HG03442 (cell line): ENCODE results near the gene DPCD.
"Not testable (repeated sequence)": the region's sequence is repeated elsewhere in the genome, so short reads cannot be mapped to it uniquely, and the experiment has no call there.

ENCODE experiments used
- ATAC-seq: cut with Tn5 transposase; IDR thresholded peaks from one replicate; pipeline ENCODE4 v1.9.1; 2021; ENCODE audit warnings: mild to moderate bottlenecking, moderate library complexity; ENCODE audit not compliant: unreplicated experiment

DPCD gene

DNA sequence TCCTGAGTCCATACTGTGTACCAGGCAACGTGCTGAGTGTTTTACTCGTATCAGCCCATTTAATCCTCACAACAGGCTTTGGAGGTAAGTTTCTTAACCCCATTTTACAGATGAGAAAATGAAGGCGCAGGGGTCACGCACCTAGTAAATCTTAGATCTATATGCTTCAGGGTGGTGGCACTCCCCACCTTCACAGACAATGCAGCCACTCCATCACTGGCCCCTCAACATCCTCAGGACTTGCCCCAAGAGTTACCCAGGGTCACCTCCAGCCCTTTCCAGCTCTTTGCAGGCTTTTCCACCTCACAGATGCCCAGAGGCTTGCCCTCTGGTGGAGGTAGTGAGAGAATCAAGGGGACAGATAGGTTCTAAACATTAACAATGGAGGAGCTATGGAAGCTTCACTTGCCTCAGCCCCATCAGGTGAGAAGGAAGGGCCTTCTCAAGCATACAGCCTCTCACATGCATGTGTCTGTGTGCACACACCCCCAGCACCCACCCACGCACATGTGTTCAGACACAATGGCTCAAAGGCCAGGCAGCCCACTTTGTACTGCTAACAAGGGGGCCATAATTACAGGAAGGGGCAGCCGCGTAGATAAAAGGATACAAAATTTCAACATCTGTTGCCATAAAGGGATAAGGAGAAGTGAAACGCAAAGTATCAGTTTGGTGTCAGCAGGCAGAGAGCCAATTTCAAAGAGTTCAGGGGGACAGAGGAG, 29.1 kb downstream of the DPCD start:
- no peak for ATAC-seq

DNA sequence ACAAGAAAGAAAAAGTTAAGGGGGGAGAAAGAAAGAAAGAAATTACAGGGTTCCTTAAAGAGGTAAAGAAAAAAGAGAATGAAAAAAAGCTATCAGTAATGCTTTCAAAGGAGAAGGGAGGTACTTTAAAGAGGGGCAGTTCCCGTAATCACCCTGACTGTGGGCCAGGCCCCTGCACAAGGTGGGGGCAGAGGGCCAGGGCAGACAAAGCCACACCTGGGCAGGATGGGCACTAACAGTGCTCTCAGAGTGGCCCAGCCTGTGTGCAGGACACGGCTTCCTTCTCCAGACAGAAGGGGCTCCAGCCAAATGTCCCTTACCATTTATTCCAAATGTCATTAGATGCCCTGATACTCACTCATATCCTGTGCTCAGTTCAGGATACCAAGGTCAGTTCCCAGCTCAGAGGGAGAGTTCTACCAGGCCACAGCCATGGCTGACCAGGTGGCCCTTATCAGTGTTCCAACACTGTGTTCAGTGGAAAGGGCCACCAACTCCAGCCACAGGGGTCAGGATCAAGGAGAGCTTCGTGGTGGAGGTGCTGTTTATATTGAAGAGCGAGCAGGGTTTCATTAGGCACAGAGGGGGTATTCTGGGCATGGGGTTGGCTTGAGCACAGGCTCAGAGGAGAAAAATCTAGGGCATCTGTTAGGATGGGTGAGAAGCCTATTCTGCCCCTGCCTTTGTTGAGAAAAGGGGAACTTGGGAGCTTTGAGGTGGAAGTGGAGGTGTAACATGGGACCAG, 29.9 kb downstream of the DPCD start:
- ATAC-seq = no peak

DNA sequence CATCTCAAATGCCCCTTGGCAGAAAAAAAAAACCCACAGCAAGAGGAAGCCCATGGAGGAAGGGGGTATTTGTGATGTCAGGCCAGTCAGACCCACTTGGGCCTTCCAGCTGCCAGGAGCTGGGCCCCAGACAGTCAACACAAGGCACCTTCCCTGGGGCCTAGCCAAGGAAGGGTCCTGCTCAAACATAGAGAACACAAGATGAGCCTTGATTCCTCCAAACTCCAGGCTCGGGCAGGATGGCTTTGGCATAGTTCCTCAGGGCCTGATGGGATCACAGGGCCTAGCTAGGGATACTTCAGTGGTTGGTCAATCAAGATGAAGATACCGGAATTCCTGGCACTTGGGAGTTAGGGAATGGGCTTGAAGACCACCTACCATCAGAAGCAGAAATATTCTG, 30.8 kb downstream of the DPCD start:
- ATAC-seq = no peak

DNA sequence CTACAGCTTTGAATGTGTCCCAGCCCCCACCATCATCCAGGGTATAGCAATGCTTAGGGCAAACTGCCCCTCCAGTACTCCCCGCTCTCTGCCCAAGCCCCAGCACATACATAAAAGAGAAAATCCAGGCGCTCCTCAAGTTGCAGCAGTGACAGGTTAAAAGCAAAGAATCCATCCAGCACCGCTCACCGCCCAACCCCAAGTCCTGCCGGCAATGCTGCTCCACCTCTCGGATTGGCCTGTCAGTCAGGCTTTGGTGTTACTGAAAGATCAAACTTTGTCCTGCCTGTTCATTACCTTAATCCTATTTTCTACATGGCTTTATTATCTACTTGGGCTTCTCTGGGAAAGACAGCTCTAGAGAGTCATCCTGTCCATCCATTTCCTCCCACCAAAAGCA, 31.9 kb downstream of the DPCD start:
- no peak for ATAC-seq

DNA sequence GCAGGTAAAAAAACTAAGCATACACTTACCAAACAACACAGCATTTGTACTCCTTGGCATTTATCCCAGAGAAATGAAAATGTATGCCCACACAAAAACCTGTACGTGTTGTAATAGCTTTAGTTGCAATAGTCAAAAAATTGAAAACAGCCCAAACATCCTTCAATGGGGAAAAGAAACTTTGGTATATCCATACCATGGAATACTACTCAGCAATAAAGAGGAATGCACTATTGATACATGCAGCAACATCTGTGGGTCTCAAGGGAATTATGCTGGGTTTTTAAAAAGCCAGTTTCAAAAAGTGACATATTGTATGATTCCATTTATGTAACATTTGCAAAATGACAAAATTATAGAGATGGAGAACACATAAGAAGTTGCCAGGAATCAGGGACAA, 35.4 kb downstream of the DPCD start:
- ATAC-seq = no peak

DNA sequence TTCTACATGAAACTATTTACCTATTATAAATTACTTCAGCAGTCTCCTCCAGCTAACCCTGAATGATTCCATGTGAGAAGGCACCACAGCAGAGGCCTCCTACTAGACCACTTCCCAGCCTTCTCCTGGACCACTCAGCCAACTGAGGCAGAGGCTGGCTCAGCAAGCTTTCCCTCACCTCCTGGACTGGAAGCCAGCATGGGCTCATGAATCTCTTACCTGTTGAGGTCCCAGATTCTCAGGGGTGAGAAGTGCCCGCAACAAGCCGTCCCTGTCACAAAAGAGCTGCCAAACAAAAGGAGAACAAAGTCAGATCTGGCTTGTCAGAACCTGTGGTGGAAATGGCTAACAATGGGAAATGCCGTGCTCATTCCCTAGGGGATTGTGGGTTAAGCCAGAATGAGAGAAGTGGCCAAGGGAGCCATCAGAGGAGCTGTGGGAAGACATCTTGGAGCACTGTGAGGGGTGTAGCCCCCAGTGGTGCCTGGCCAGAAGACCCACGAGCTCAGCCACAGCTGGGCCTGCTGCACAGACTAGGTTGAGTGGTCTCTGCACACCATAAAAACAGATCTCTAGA, 36.5 kb downstream of the DPCD start:
- no peak for ATAC-seq

DNA sequence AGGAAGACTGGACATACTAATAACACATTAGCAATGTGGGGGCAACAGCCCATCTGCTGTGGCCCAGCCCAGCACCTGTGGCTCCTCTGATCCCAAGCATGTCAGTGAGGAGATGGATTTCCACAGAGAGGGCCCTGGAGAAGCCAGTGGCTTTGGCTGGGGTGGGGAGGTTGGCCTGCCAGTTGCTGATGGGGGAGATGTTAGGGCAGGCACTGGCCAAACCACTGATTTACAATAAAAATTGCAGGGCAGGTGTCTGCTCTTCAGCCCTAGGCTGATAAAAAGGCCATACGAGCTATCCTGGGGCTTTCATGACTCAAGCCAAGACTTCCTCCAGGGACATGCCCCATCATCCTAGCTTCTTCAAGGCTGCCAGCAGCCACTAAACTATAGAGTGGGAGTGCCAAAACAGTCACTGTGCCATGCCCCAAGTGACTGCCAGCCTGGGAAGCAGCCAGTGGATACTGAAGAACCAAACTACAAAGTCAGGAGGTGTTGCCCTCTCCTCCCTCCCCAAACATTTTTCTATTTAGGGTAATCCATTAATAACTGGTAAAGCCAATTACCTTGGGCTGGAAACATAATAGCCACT, 37.8 kb downstream of the DPCD start:
- no peak for ATAC-seq

DNA sequence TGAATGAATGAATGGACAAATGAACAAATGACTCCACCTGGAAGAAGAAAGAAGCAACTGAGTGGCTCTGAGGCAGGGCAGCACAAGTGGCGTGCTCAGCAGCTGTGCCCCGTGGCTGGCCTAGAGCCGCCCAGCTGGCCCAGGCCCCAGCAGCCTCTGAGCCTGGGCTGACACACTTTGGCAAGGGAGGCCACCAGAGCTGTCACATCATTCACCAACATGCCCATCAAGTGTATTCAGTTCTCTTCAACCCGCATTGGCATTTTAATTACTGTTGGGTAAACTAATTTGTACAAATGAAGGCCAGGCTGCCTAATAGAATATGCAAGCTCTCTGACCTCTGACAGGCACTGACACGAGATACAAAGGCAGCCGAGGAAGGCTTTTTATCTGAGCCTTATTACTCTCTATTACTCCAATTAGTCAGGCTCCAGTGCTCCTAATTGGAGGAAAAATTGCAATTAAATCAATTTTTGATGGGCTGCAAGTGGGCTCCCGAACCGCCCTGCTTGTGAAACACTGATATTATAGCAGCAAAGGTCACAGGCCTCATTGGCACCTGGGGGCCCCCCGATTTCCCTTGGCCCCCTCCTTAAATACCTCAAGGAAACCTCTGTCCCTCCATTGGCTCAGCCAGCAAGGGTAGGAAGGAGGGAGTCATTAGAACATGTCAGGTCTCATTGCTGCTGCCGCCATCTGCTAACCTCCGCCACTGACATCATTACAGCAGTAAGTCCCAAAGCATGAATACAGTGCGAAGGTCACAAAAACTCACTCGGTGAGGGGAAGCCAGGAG, 41.9 kb downstream of the DPCD start:
- ATAC-seq = no peak

DNA sequence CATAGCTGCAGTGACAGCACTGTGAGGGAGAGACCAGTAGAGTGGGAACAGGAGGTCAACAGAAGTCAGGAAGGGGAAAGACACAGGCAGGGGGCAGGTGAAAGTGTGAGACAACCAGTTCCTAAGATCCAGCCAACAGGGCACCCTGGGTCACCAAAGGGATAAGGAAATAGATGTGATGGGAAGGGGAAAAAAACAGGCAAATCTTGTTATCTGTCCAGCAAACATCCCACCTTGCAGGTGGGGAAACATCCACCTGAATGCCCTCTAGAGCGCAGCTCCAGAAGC, 42.5 kb downstream of the DPCD start:
- no peak for ATAC-seq

DNA sequence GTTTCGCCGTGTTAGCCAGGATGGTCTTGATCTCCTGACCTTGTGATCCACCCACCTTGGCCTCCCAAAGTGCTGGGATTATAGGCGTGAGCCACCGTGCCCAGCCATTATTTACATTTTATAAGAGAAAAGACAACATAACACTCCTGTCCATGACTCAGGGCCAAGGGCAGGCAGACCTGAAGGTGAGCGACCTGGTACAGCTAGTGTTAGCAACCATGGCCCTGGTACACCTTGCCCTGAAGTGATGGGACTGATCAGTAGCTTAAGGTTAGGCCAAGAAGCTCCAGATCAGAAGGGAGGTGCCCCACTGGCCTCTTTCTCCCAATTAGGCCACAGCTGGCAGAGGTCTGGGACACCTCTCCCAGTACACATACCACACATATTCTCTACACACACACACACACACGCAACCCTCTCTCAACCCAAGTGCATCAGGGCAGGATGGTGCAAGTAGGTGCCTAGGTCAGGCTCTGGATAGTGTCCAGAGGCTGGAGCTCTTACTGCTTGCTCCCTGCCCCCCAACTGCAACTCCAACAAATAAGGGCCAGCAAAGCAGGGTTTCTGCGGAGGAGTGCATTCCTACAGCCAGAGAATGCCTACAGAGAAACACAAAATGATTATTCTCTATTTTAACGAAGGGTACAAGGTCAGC, 43.8 kb downstream of the DPCD start:
- no peak for ATAC-seq

DNA sequence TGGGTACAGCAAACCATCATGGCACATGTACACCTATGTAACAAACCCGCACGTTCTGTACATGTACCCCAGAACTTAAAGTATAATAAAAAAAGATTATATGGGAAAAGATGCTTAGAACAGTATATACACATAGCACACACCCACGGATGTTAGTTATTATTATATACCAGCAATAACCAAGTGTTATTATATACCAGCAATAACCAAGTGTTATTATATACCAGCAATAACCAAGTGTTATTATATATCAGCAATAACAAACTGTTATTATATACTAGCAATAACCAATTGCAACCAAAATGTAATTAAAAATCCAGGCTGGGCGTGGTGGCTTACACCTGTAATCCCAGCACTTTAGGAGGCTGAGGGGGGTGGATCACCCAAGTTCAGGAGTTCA, 45.4 kb downstream of the DPCD start:
- ATAC-seq = not testable (repeated sequence)

DNA sequence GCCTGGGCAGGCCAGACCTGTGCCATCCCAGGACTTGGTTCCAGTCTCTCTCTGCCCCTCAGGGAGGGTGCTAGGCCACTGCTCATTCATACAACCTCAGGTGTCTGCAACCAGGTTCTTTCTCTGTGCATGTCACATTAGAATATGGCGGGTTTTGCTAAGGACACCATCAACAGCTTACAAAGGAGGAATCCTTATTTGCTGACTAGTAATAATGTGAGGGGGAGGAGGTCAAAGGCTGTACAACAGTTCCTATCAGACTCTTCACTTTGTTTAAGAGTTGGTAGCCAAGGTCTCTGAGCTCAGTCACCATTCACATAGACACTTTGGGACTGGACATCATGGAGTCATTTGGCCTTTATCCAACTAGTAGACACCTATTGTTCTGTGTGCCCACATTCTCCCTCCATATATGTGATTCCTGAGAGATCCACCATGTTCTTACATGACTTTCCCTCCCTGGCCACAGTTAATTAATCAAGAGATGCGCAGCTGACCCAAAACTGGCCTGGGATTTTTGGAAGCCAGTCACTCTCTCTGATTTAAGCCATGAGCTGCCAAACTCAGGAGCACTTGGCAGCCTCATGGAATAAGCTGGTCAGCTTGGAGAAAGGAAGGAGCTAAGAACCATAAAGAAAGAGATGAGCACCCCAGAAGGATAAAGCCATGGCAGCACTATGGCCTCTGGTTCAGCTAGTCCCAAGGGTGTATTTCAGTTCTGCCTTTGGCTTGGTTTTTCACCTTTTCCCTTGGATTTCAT, 51.2 kb downstream of the DPCD start:
- no peak for ATAC-seq

DNA sequence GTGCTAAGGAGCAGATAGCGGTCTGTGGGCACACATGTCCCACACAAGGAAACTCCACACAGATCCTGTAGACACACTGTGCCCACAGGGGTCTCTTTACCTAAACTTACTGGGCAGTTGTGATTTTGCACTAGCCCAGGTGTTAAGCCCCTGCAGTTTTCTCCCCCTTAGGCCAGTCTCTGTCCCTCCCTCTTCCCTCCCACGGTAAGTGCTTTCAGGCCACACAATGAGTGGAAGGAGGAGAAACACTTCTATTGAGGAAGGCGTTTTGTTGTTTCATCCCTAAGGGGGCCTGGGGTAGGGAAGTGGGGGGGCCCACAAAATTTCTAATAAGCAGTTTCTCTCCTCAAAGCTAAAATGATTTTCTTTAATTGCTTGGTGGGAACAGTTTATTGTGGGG, 55.4 kb downstream of the DPCD start:
- no peak for ATAC-seq

DNA sequence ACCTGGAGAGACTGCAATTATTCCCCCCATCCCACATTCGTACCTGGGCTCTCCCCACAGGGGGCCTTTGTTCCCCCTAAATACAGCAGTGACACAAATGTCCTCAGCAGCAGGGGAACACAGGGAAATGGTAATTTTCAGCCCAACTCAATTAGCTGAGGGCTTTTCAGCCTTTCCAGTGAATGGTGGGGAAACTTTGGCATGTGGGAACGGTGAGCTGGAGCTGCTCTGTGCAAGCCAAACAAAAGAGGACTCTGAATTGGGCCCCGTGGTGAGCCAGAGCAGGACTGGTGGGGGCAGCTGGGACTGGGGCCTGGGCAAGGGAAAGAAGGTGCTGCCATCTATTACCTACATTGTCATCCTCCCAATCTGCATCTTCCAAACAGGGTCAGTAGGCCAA, 55.9 kb downstream of the DPCD start:
- ATAC-seq = no peak

DNA sequence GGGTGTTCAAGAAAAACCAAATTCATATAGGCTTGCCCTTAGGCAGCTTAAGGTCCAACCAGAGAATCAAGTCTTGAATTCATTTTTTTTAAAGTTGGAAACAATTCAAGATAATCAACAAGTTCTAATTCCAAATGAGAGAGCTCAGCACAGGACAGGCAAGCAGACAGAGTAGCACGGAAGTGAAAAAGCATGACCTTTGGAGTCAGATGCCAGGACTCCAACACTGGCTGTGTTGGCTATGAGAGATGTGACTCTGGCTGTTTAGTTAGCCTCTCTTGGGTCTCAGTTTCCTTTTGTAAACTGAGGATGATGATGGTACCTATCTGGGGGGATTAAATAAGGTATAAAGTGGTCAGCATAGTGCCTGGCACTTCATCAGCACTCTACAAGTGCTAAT, 57.5 kb downstream of the DPCD start:
- ATAC-seq = no peak

DNA sequence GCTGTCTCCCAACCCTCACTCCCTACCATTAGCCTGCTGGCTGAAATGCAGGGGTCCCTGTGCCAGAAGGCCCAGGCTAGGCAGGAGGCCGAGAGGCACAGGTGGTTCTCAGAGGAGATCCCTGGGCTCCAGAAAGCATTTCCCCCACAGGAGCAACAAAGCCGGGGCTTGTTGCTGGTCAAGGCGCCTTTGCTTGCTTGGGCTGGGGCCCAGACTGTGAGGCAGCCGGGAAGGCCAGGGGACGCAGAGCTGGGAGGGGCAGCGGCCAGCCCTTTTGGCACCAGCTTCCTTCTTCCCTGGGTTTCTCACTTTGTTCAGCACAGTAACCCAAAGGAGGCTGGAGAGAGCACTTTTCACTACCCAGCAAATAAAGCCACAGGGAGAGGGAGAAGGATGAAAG, 58.2 kb downstream of the DPCD start:
- no peak for ATAC-seq

DNA sequence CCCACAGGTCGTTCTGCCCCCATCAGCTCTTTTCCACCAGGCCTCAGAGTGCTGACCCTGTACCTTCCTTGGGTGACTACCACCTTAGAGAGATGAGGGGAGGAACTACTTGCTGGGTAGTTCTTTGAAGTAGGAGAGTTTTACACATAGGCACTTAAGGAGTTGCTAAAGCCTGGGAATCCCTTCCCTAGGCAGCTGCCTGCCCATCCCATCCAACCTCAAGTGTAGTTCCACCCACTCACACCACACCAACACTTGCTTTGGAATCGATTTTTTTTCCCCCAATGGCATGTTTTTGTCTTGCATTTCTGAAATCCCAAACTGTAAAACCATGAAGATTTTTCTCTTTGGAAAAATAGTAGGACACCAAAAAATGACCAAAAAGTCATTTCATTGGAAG, 59.1 kb downstream of the DPCD start:
- no peak for ATAC-seq

DNA sequence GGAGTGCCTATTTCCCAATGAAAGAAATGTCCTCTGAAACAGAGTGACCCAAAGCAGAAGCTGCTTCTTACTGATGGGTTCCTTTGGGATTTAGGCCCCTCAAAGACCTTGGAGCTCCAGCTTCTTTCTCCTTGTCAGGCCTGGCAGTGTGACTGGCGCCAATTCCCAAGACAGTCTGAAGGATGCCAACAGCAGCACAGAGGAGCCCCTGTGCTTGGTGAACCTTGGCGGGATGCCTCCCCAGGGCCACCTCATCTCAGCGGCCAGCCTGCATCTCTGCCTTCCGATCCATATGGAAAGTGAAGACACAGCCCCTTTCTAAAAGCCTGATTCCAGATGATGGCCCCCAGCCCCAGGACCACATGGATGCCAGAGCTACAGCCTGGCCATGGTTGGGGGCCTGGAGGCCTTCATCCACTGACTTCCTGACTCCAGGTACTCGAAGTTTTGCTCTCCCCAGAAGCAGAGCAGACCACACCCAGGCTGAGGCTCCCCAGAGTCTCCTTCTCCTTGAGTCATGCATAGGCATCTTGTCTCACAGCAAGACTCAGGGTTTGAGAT, 61.5 kb downstream of the DPCD start:
- no peak for ATAC-seq

DNA sequence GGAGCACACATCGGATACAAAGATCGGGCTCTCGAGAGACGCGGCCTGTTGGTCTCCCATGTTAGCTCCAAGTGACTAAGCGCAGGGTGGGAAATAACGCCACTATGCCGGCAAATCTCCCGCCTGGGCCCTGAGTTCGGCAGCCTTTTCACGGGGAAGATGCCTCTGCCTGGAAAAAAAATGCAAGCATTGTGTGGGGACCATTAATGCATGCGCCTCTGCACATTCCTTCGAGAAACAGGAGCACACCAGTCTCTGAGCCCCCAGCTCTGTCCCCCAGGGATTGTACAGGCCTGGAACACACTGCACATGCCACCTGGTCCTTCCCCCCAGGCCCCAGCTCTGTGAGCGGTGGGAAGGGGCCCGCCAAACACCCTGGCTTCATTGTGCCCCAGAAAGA, 62.7 kb downstream of the DPCD start:
- ATAC-seq = no peak

DNA sequence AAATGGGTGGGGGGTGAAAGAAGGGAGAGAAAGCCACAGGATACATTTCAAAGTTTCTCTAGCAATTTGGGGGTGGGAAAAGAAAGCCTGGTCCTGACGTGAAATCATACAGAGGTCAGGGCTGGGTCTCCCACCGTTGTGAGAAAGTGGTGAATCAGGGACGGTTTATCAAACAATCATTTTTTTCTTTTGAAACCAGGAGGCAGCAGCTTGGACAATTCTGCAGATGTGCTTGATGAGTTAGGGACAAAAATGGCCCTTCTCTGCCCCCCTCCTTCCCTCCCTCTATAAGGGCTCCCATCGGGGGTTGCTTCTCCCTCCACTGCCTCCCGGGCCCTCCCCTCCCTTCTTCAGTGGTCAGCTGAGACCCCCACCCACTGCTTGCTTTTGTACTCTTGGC, 63.2 kb downstream of the DPCD start:
- no peak for ATAC-seq
